CD4-positive, alpha-beta T cell treated with Interleukin-1 beta for 1 hour (primary cell): ENCODE data around the gene RNF182.
A peak's percentile ranks its signal among the peaks of the same experiment; 100 is the strongest.
"Not testable (repeated sequence)": the region's sequence is repeated elsewhere in the genome, so short reads cannot be mapped to it uniquely, and the experiment has no call there.

Experiments
- DNase-seq, 2 donors: peaks; one replicate each; pipeline ENCODE4 v3.0.0-alpha.2; 2020 to 2022

RNF182 gene

GRCh38 chr6:13918686-13919250 lies 6.0 kb upstream of the RNF182 start:
- DNase-seq: no peak

DNA sequence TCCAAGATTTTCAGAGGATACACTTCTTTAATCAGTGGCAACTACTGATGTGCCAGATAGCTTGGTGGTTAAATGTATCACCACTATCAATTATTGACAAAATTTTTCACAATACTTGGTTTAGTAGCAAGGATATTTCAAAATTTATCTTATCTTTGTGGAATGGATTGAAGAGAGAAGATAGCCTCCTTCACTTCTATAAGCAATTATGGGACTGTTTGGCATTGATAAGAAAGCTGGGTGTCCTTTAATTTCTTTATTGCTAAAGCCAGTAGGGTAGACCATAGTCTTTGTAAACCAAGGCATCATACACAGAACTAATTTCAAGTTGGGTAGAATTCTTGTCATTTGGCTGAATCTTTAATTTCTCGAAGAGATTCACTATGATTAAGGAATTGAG lies 4.9 kb upstream of the RNF182 start:
- DNase-seq: no peak

- DNase-seq: no peak
Observed at GRCh38 chr6:13920552-13920951, 4.2 kb upstream of the RNF182 start.

- no peak for DNase-seq
Observed at GRCh38 chr6:13922750-13923149, 2.0 kb upstream of the RNF182 start.

- no peak for DNase-seq
Observed at GRCh38 chr6:13923527-13924145, 1.1 kb upstream of the RNF182 start.

- DNase-seq: peak in 1 of 2 donors; percentile 37
Observed at GRCh38 chr6:13924146-13924948, 405 bp upstream of the RNF182 start.

DNA sequence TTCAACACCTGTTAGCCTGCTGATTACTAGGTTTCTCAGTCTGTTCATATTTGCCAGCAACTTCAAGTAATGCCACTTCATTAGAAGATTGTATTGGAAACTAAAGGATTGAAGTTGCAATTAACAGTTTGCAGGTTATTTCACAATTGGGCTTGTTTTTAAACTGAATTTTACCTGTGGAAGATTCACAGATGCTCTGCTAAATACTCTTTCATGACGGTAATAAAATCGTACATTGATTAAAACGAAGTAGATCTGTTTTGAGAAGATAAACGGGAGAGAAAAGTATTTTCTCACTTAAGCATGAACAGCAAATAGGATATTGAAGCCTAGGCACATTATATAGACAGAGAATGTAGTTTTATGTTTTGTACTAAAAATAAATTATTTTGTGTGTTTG lies 1.6 kb downstream of the RNF182 start:
- DNase-seq: no peak

DNA sequence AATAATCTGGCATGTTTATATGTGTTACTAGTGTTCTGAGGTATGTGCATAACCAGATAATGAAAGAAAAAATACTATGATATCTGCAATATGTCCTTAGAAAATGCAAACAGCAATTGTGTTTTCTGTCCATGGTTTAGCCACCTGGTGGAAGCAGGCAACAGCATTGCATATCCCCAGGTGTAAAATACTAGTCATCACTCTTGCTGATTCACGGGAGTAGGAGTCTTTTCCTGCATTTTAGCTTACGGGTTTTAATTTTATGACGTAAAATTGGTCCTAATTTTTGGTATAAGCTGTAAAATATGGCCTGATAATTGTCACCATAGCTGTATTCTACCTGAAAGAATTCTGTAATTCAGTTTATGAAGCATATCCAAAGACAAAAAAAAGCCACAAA lies 2.5 kb downstream of the RNF182 start:
- no peak for DNase-seq

GRCh38 chr6:13929196-13929595 lies 4.4 kb downstream of the RNF182 start:
- DNase-seq: no peak

- no peak for DNase-seq
Observed at GRCh38 chr6:13931797-13932402, 7.1 kb downstream of the RNF182 start.

DNA sequence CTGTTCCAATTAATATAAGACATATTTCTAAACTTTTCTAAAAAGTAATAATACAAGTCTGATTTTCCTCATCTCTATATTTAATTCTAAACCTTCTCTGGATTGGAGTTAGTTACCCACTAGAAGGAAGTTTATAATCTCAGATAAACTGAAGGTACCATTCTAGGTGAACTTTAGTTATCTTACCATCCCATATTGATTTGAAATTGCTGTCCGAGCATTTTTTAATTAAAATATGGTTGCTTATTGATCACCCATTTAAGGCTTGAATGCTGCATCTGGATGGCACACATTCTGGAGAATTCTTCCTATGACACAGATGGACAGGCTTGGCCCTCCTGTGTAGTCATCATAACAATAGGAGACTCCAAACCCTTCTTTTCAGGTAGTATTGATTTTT lies 8.0 kb downstream of the RNF182 start:
- no peak for DNase-seq

GRCh38 chr6:13934721-13935120 lies 10.0 kb downstream of the RNF182 start:
- no peak for DNase-seq

DNA sequence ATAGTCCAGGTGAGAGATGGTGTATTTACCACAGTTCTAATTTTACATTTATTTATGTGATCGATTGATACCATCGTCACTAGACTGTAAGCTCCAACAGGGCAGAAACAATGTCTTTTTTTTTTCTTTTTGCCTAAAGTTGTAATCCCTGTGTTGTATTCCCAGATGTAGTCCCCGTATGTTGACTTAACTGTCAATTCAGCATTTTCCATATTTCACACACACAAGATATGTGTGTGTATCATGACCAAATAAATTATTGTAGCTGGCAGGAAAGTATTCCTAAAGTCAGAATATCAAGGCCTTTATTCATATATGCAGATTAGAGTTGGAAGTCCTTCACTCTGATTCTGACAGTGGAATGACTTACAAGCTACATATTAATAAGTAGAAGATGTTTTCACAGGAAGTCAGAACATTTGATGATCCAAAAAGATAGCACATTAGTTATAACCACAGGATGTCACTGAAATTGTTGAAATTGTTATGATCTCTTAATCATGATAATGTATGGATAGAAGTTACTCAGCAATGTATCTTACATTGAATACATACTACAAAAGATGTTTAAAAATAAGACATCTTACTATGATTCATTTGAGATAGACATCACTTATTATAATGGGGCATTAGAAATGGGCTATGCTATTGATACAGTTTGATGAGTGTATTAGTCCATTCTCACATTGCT lies 10.6 kb downstream of the RNF182 start:
- DNase-seq: no peak

DNA sequence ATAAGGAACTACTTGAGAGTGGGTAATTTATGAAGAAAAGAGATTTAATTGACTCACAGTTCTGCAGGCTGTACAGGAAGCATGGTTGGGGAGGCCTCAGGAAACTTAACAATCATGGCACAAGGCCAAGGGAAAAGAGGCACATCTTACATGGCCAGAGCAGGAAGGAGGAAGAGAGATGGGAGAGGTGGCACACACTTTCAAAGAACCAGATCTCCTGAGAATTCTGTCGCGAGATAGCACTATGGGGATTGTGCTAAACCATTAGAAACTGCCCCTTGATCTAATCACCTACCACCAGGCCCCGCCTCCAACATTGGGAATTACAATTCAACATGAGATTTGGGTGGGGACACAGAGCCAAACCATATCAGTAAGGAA lies 11.1 kb downstream of the RNF182 start:
- DNase-seq: not testable (repeated sequence)

- DNase-seq: no peak
Observed at GRCh38 chr6:13941902-13942301, 17.1 kb downstream of the RNF182 start.

- DNase-seq: no peak
Observed at GRCh38 chr6:13943943-13944342, 19.2 kb downstream of the RNF182 start.

DNA sequence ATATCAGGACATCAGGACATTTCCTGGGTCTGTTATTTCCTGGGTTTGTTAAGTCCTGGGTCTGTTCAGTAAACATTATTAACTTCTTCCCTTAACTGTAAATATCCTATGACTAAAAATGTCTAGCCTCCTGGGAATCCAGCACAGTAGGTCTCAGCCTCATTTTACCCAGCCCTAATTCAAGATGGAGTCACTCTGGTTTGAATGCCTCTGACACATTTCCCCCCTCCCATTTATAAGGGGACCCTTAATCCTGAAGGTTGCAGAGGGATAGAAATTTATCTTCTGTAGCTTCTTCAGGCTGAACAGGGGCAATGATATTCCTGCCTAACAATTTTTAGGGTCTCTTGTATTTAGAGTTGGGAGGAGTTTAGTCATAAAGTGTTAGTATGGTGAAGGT lies 21.8 kb downstream of the RNF182 start:
- DNase-seq: no peak

- no peak for DNase-seq
Observed at GRCh38 chr6:13947611-13948178, 22.9 kb downstream of the RNF182 start.

DNA sequence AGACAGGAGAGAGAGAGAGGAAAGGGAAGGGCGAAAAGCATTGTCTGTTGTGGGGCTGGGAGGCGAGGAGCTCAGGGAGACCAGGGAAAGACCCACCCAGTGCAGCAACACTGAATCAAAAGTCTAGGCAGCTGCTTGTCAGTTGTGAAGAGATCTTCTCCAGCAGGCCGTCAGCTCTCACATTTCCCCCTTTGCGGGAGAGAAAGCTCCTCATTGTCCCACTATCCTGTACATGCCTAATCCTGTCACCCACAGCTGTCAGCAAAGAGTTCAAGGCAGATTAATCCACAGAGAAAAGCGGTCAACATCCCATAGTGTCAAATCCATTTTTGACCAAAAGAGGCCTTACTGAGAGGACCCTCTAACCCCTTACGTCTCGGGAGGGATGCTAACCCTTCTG lies 27.3 kb downstream of the RNF182 start:
- DNase-seq: no peak

GRCh38 chr6:13953061-13953705 lies 28.4 kb downstream of the RNF182 start:
- no peak for DNase-seq

GRCh38 chr6:13965582-13966127 lies 40.9 kb downstream of the RNF182 start:
- no peak for DNase-seq

DNA sequence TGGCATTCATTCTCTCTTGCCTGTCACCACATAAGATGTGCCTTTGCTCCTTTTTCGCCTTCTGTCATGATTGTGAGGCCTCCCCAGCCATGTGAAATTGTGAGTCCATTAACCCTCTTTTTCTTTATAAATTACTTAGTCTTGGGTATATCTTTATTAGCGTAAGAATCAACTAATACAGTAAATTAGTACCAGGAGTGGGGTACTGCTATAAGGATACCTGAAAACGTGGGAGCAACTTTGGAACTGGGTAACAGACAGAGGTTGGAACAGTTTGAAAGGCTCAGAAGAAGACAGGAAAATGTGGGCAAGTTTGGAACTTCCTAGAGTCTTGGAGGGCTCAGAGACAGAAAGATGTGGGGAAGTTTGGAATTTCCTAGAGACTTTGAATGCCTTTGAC lies 46.6 kb downstream of the RNF182 start:
- DNase-seq: no peak
